C4-2B (cell line): Measurements from ENCODE around the gene PSTPIP1.

Source experiments
- CTCF ChIP-seq: fragments of 450-650 bp; conservative IDR thresholded peaks from 2 replicates; pipeline ENCODE4 v1.5.1; 2017; ENCODE audit warnings: mild to moderate bottlenecking
- ZFX ChIP-seq: fragments of 450-650 bp; IDR thresholded peaks from 2 replicates; pipeline ENCODE4 v1.6.1; 2017

GRCh38 chr15:77022646-77023575 lies 28.0 kb downstream of the PSTPIP1 start:
- TF ChIP-seq CTCF = no peak
- TF ChIP-seq ZFX = no peak
